Fibroblast of mammary gland (primary cell): Measurements from ENCODE around the gene ADM2.
"Not testable (repeated sequence)": the region's sequence is repeated elsewhere in the genome, so short reads cannot be mapped to it uniquely, and the experiment has no call there.

Experiments
- DNase-seq: peaks from one replicate; pipeline ENCODE4 v3.0.0-alpha.2; 2010; ENCODE audit warnings: low read depth
- H3K4me3 ChIP-seq: 2 replicates; pipeline ENCODE4 v1.5.1; 2011; ENCODE audit warnings: low read depth, mild to moderate bottlenecking, low read length, moderate library complexity; ENCODE audit not compliant: control insufficient read depth
- TF ChIP-seq, protein P1 (sequence below): conservative IDR thresholded peaks from 2 replicates; pipeline ENCODE4 v1.5.1; 2011; ENCODE audit warnings: low read depth, low read length, inconsistent platforms; ENCODE audit not compliant: control insufficient read depth, insufficient read depth

ADM2 gene

DNA sequence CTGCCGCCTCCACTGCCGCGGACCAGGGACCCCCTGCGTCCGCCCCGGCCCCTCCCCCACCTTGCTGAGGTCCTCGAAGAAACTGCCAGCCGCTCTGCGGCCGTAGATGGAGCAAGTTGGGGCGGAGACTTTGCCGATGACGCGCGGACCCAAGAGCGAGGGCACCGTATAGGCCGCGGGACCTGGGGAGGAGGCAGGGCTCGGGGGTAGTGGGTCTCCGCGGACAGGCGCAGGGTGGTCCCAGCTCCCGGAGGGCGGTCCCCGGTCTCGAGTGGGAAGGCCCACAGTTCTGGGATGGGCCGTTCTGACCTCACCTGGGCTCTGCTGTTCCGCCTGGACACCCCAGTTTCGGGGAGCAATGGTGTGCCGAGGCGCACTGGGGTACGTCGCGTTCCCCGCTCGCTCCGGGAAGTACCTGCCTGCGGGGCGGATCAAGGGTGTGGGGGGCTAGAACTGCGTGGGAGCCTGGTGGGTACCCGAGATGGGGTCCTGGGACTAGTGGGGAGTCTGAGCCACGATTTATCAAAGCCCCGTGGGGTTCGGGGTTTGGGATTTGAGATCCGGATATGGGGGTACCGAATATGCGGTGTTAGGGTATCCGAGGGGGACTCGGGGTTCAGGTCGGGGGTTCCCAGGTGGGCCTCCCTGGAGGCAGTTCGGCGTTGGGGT, 49.7 kb downstream of the ADM2 start:
- TF ChIP-seq, protein P1, sequence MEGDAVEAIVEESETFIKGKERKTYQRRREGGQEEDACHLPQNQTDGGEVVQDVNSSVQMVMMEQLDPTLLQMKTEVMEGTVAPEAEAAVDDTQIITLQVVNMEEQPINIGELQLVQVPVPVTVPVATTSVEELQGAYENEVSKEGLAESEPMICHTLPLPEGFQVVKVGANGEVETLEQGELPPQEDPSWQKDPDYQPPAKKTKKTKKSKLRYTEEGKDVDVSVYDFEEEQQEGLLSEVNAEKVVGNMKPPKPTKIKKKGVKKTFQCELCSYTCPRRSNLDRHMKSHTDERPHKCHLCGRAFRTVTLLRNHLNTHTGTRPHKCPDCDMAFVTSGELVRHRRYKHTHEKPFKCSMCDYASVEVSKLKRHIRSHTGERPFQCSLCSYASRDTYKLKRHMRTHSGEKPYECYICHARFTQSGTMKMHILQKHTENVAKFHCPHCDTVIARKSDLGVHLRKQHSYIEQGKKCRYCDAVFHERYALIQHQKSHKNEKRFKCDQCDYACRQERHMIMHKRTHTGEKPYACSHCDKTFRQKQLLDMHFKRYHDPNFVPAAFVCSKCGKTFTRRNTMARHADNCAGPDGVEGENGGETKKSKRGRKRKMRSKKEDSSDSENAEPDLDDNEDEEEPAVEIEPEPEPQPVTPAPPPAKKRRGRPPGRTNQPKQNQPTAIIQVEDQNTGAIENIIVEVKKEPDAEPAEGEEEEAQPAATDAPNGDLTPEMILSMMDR, result no peak
- peak; percentile 86 for DNase-seq

DNA sequence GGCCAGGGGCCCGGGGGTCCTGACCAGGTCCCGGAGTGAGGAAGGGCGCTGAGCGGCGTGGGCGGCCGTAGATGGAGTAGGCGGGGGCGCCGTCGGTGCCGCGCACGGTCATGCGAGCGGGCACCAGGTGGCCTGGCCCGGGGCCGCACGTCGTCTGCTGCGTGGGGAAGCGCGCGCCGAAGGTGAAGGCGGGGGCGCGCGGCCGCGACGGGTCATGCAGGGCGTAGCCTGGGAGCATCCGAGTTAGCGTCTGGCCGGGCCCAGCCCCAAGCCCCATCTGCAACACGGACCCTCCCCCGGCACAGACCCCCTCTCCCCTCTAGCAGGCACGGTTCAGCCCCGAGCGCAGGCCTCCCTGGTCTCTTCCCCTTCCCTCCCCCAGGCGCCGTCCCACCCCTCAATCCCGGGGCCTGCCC, 50.2 kb downstream of the ADM2 start:
- DNase-seq, result no peak
- H3K4me3 ChIP-seq, result peak overlapping the region; percentile 55
- TF ChIP-seq, protein P1, result no peak

More for the DNA sequence above, 49.7 kb downstream of the ADM2 start:
- H3K4me3 ChIP-seq, result peak overlapping the region; percentile 55

DNA sequence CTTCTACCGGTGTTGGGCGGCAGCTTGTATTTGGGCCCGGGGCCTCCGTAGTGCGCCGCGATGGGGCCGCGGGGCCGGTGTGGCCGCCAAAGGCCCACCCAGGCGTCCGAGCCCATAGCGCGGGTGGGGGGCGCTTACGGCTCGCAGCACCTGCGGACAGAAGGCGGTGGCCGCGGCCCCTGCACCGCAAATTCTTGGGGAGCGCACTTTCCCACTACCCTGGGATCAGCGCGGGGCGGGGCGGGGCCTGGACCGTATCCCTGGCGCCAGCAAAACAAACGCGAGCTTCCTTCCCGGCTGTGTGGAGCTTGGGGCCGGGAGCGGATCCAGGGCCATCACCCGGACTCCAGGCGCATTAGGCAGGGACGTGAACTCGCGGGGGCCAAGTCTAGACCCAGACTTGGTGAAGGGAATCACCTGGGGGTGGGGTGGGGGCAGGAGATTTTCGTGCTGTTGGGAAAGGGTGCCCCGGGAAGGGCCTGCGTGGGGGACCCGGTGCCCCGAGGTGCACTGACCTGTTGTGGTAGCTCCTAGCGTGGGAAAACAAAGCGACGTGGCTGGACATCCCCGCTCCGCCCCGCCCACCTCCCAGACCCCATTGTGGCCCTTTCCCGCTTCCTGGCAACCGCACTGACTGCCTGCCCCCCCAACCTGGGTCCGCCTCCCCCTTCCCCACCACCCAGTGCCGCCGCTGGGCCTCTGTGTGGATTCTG, 50.8 kb downstream of the ADM2 start:
- H3K4me3 ChIP-seq, result peak overlapping the region; percentile 55
- peak; percentile 52 for DNase-seq
- TF ChIP-seq, protein P1, result no peak

GRCh38 chr22:50532824-50533796, 51.8 kb downstream of the ADM2 start:
- TF ChIP-seq, protein P1, result no peak
- H3K4me3 ChIP-seq, result no peak overlapping the region
- DNase-seq, result no peak

- H3K4me3 ChIP-seq, result not testable (repeated sequence)
- DNase-seq, result peak; percentile 74
These were observed 52.7 kb downstream of the ADM2 start for GRCh38 chr22:50533856-50534711.

GRCh38 chr22:50535113-50535512, 53.8 kb downstream of the ADM2 start:
- no peak for DNase-seq
- TF ChIP-seq, protein P1, result no peak
- no peak overlapping the region for H3K4me3 ChIP-seq
